ENCODE measurements around the gene CGB5. TPM values are rescaled to one million over a fixed set of nuclear protein-coding genes. Genes with fewer than 3 reads are reported as not detected.
A peak's percentile ranks its signal among the peaks of the same experiment; 100 is the strongest.

The CGB5 gene
- total and polyA plus RNA-seq, 9 of the 15 experiments (the other 6 are each of a cell fraction or from before 2014, with no cell fraction given) = not detected

DNA sequence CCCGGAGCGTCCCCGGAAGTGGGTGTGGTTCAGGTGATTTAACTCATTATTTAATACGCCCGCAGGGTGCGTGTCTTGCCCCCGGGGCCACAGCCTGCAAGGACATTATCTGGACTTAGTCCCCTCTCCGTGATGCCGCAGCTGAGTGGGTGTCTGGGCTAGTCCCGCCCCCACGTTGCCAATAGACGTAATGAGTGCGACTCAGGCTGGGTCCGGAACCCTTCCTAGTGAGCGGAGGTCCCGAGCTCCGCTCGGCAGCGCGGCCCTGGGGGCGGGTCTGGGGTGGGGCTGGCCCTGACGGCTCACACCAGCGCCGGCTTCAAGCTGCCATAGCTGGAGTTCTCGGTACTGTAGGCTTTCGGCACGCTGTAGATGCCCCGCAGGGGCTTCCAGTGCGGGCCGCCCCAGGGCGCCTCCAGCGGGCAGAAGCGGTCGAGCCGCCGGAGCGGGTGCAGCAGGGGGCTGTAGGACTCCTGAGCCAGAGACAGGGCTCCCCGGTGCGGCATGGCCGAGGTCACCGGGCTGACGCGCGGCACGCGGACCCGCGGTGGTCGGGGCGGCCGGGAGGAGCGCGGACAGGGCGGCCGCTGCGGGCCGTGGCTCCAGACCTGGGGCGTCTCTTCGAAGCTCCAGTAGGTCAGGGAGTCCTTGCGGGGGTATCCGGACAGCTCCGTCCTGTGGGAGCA is 25.8 kb upstream of the CGB5 start (continued):
- TF ChIP-seq, protein P1, sequence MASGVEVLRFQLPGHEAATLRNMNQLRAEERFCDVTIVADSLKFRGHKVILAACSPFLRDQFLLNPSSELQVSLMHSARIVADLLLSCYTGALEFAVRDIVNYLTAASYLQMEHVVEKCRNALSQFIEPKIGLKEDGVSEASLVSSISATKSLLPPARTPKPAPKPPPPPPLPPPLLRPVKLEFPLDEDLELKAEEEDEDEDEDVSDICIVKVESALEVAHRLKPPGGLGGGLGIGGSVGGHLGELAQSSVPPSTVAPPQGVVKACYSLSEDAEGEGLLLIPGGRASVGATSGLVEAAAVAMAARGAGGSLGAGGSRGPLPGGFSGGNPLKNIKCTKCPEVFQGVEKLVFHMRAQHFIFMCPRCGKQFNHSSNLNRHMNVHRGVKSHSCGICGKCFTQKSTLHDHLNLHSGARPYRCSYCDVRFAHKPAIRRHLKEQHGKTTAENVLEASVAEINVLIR (CRISPR knock-in tag; IDR thresholded peaks at IDR 0.05) = no peak
- TF ChIP-seq ZBTB33 (CRISPR knock-in tag; IDR thresholded peaks at IDR 0.05) = peak; percentile 74
- no peak for TF ChIP-seq TBP (optimal IDR thresholded peaks at IDR 0.05; ENCODE audit: low read depth, low read length)
- TF ChIP-seq ZBTB34 (CRISPR knock-in tag; IDR thresholded peaks at IDR 0.05) = no peak
- TF ChIP-seq SIRT6 (IDR thresholded peaks at IDR 0.05; ENCODE audit: low read depth, low read length) = no peak
- no peak for TF ChIP-seq SMC3 (conservative IDR thresholded peaks at IDR 0.05; ENCODE audit: insufficient read depth, low read depth, low read length)
- no peak for TF ChIP-seq XRCC3 (IDR thresholded peaks at IDR 0.05)
- TF ChIP-seq CXXC5 (CRISPR knock-in tag; IDR thresholded peaks at IDR 0.05) = peak; percentile 51
- TF ChIP-seq BRD9 (IDR thresholded peaks at IDR 0.05; ENCODE audit: low read depth, partially characterized antibody) = no peak
- TF ChIP-seq PTTG1 (tag; IDR thresholded peaks at IDR 0.05; ENCODE audit: low read depth) = no peak
- TF ChIP-seq NRF1 (conservative IDR thresholded peaks at IDR 0.05 in 1 of 2, IDR thresholded peaks at IDR 0.05 in 1 of 2) = no peak; a peak in 2 of 4 replicates
- TF ChIP-seq RBM17 (IDR thresholded peaks at IDR 0.05; ENCODE audit: borderline replicate concordance, low read depth, low read length) = no peak
- TF ChIP-seq ZNF184 (CRISPR knock-in tag; IDR thresholded peaks at IDR 0.05) = no peak
- TF ChIP-seq EWSR1 (IDR thresholded peaks at IDR 0.05; ENCODE audit: borderline replicate concordance, low read depth, partially characterized antibody) = no peak
- TF ChIP-seq MAZ (CRISPR knock-in tag; conservative IDR thresholded peaks at IDR 0.05 in 1 of 2, IDR thresholded peaks at IDR 0.05 in 1 of 2) = peak; percentile 50 to 57; a peak in 1 of 4 replicates
- TF ChIP-seq U2AF2 (optimal IDR thresholded peaks at IDR 0.05; ENCODE audit: low read depth, low read length) = no peak

Data from K562 (cell line).